H9 (cell line): Measurements from ENCODE around the gene PDPK1. TPM values are rescaled to one million over a fixed set of nuclear protein-coding genes. Genes with fewer than 3 reads are reported as not detected.
A peak's percentile ranks its signal among the peaks of the same experiment; 100 is the strongest.

ENCODE experiments used
- DNase-seq: peaks from one replicate; pipeline ENCODE4 v3.0.0-alpha.2; 2017
- H2AFZ ChIP-seq: one replicate; pipeline ENCODE4 v1.6.1; 2013; ENCODE audit warnings: mild to moderate bottlenecking, low read length, control low read depth, moderate library complexity
- H2AK5ac ChIP-seq: 2 replicates; pipeline ENCODE4 v1.6.1; 2013; ENCODE audit warnings: low read length, control low read depth, mixed read lengths; ENCODE audit not compliant: insufficient read length
- H2BK120ac ChIP-seq: one replicate; pipeline ENCODE4 v1.6.1; 2013; ENCODE audit warnings: low read depth, mild to moderate bottlenecking, low read length, control low read depth, inconsistent platforms; ENCODE audit not compliant: poor library complexity, severe bottlenecking
- H2BK12ac ChIP-seq: 2 replicates; pipeline ENCODE4 v1.6.1; 2013; ENCODE audit warnings: low read length, control low read depth, mixed read lengths, low read depth; ENCODE audit not compliant: insufficient read length
- H2BK15ac ChIP-seq: 2 replicates; pipeline ENCODE4 v1.6.1; 2013; ENCODE audit warnings: low read depth, low read length, control low read depth
- H2BK20ac ChIP-seq: one replicate; pipeline ENCODE4 v1.6.1; 2013; ENCODE audit warnings: low read depth, mild to moderate bottlenecking, low read length, control low read depth, inconsistent platforms; ENCODE audit not compliant: poor library complexity, severe bottlenecking
- H2BK5ac ChIP-seq: 2 replicates; pipeline ENCODE4 v1.6.1; 2013; ENCODE audit warnings: low read length, control low read depth, mixed read lengths; ENCODE audit not compliant: insufficient read length
- H3K14ac ChIP-seq: 2 replicates; pipeline ENCODE4 v1.6.1; 2013; ENCODE audit warnings: low read length, control low read depth; ENCODE audit not compliant: insufficient read depth
- H3K18ac ChIP-seq: 2 replicates; pipeline ENCODE4 v1.6.1; 2013; ENCODE audit warnings: low read depth, mild to moderate bottlenecking, mixed read lengths, low read length, control low read depth; ENCODE audit not compliant: insufficient read length
- H3K23ac ChIP-seq: 2 replicates; pipeline ENCODE4 v1.6.1; 2013; ENCODE audit warnings: low read length, control low read depth, mixed read lengths, low read depth; ENCODE audit not compliant: insufficient read length
- H3K23me2 ChIP-seq: 2 replicates; pipeline ENCODE4 v1.6.1; 2013; ENCODE audit warnings: low read depth, mild to moderate bottlenecking, mixed read lengths, low read length, control low read depth; ENCODE audit not compliant: insufficient read length, poor library complexity, severe bottlenecking
- H3K27ac ChIP-seq: 2 replicates; pipeline ENCODE4 v1.5.1; 2013; ENCODE audit warnings: low read length, control low read depth, mixed read lengths, low read depth; ENCODE audit not compliant: insufficient read length
- H3K27me3 ChIP-seq: 2 replicates; pipeline ENCODE4 v1.6.1; 2013; ENCODE audit warnings: low read length, control low read depth, inconsistent platforms; ENCODE audit not compliant: insufficient read depth
- H3K4ac ChIP-seq: 2 replicates; pipeline ENCODE4 v1.6.1; 2013; ENCODE audit warnings: low read depth, mild to moderate bottlenecking, control low read depth, inconsistent platforms, low read length, moderate library complexity
- H3K4me1 ChIP-seq: 2 replicates; pipeline ENCODE4 v1.6.1; 2013; ENCODE audit warnings: low read length, control low read depth, inconsistent platforms; ENCODE audit not compliant: insufficient read depth
- H3K4me2 ChIP-seq: 2 replicates; pipeline ENCODE4 v1.6.1; 2013; ENCODE audit warnings: low read length, control low read depth, mixed read lengths; ENCODE audit not compliant: insufficient read length, insufficient read depth
- H3K56ac ChIP-seq: 2 replicates; pipeline ENCODE4 v1.6.1; 2013; ENCODE audit warnings: low read depth, mild to moderate bottlenecking, mixed read lengths, low read length, control low read depth; ENCODE audit not compliant: insufficient read length
- H3K79me1 ChIP-seq: 2 replicates; pipeline ENCODE4 v1.6.1; 2013; ENCODE audit warnings: low read depth, mild to moderate bottlenecking, moderate library complexity, low read length, control low read depth, inconsistent platforms; ENCODE audit not compliant: insufficient read depth, poor library complexity, severe bottlenecking
- H3K79me2 ChIP-seq: 2 replicates; pipeline ENCODE4 v1.6.1; 2013; ENCODE audit warnings: low read length, control low read depth, inconsistent platforms; ENCODE audit not compliant: insufficient read depth
- H3K9ac ChIP-seq: 2 replicates; pipeline ENCODE4 v1.6.1; 2013; ENCODE audit warnings: low read length, control low read depth, mixed read lengths; ENCODE audit not compliant: insufficient read length; ENCODE audit errors: extremely low read depth
- H3K9me3 ChIP-seq: one replicate; pipeline ENCODE4 v1.6.1; 2013; ENCODE audit warnings: low read depth, low read length, inconsistent platforms; ENCODE audit not compliant: control insufficient read depth
- H3T11ph ChIP-seq: one replicate; pipeline ENCODE4 v1.6.1; 2013; ENCODE audit warnings: mild to moderate bottlenecking, low read length, control low read depth, inconsistent platforms
- H4K20me1 ChIP-seq: one replicate; pipeline ENCODE4 v1.6.1; 2013; ENCODE audit not compliant: control insufficient read depth, insufficient read length, insufficient read depth
- H4K5ac ChIP-seq: 2 replicates; pipeline ENCODE4 v1.6.1; 2013; ENCODE audit warnings: low read depth, mild to moderate bottlenecking, mixed read lengths, low read length, control low read depth; ENCODE audit not compliant: insufficient read length
- H4K8ac ChIP-seq: replicated peaks from 2 replicates; pipeline ENCODE4 v1.6.1; 2013; ENCODE audit warnings: low read length, control low read depth, mixed read lengths, low read depth; ENCODE audit not compliant: insufficient read length
- H4K91ac ChIP-seq: 2 replicates; pipeline ENCODE4 v1.6.1; 2013; ENCODE audit warnings: low read depth, mild to moderate bottlenecking, moderate library complexity, mixed read lengths, low read length, control low read depth; ENCODE audit not compliant: insufficient read length
- H3K27ac Mint-ChIP-seq, 3 experiments: 2 replicates in 2 of 3; 3 replicates in 1 of 3; pipeline ENCODE4 v1.8.0; 2020 to 2021; ENCODE audit warnings: mixed read lengths in 3 of 3, mild to moderate bottlenecking in 1 of 3, moderate library complexity in 1 of 3
- H3K27me3 Mint-ChIP-seq: 2 replicates; pipeline ENCODE4 v1.8.0; 2021; ENCODE audit warnings: low read depth, mild to moderate bottlenecking, moderate library complexity, mixed read lengths
- H3K36me3 Mint-ChIP-seq, 3 experiments: 2 replicates in 2 of 3; 3 replicates in 1 of 3; pipeline ENCODE4 v1.8.0; 2020 to 2021; ENCODE audit warnings: low read depth in 3 of 3, mixed read lengths in 3 of 3; ENCODE audit not compliant: insufficient read depth in 1 of 3
- H3K4me1 Mint-ChIP-seq, 2 experiments: 2 replicates each; pipeline ENCODE4 v1.8.0; 2020; ENCODE audit warnings: mixed read lengths in 2 of 2
- H3K4me3 Mint-ChIP-seq, 2 experiments: 2 replicates in 1 of 2; 3 replicates in 1 of 2; pipeline ENCODE4 v1.8.0; 2020 to 2021; ENCODE audit warnings: mild to moderate bottlenecking in 2 of 2, mixed read lengths in 2 of 2, moderate library complexity in 1 of 2
- H3K9me3 Mint-ChIP-seq, 2 experiments: 2 replicates in 1 of 2; 3 replicates in 1 of 2; pipeline ENCODE4 v1.8.0; 2020; ENCODE audit warnings: mild to moderate bottlenecking in 2 of 2, mixed read lengths in 2 of 2, moderate library complexity in 1 of 2
- CTCF ChIP-seq: fragments of 200-600 bp; sonication (generic); conservative IDR thresholded peaks from 3 replicates; pipeline ENCODE4 v1.8.0; 2021; ENCODE audit warnings: antibody characterized with exemption, mild to moderate bottlenecking
- whole genome bisulfite sequencing: extraction: QIAGEN DNeasy Blood & Tissue Kit; methylation state at CpG from one replicate; pipeline ENCODE4 v1.1.7; 2013; ENCODE audit warnings: missing lambda C conversion rate, low lambda C conversion rate, mixed read lengths; ENCODE audit not compliant: insufficient read length; ENCODE audit errors: extremely low coverage; 5-methylcytosine and 5-hydroxymethylcytosine counted together
- total RNA-seq: library from RNA; stranded (reverse); gene quantifications from 2 replicates; pipeline ENCODE4 v1.2.1, GENCODE V29; 2021

The PDPK1 gene
- total RNA-seq, 1 experiment from 2014 or later = 32.8 TPM

GRCh38 chr16:2586241-2586640, 48.4 kb downstream of the PDPK1 start:
- Histone ChIP-seq H3K23me2 (no peaks in the 10 kb centered on the region), H2BK20ac (no peak overlapping the region), H3K4ac (no peak overlapping the region), H3K23ac (no peak overlapping the region), H4K20me1 (no peaks in the 10 kb centered on the region), H3K79me1 (no peaks in the 10 kb centered on the region), H3K27ac (no peak overlapping the region), H2AK5ac (no peak overlapping the region), H3T11ph (no peak overlapping the region), H4K91ac (no peak overlapping the region), H3K18ac (no peak overlapping the region), H3K79me2 (no peaks in the 10 kb centered on the region), H3K27me3 (no peaks in the 10 kb centered on the region), H2BK120ac (no peak overlapping the region), H2BK12ac (no peak overlapping the region), H4K5ac (no peak overlapping the region), H2AFZ (no peak overlapping the region), H3K56ac (no peak overlapping the region), H2BK5ac (no peak overlapping the region), H3K4me1 (no peaks in the 10 kb centered on the region), H3K9ac (no peak overlapping the region), H3K14ac (no peak overlapping the region), H4K8ac (no peak overlapping the region), H3K9me3 (no peaks in the 10 kb centered on the region), H3K4me2 (no peak overlapping the region), H2BK15ac (no peak overlapping the region)
- H3K9me3 Mint-ChIP-seq = no peaks in the 10 kb centered on the region
- peak; percentile 66 for TF ChIP-seq CTCF
- no CpG with 5 or more reads among the region's 12 CpGs for whole genome bisulfite sequencing
- peak overlapping the region in 1 of 3 experiments; percentile 85; a peak in 2 of 7 replicates for H3K27ac Mint-ChIP-seq
- H3K4me3 Mint-ChIP-seq = no peak overlapping the region
- H3K36me3 Mint-ChIP-seq = peaks cover 3 to 37% (median 21%) of the 10 kb centered on the region in 3 experiments; a peak in 6 of 7 replicates
- no peaks in the 10 kb centered on the region for H3K27me3 Mint-ChIP-seq
- peak; percentile 38 for DNase-seq
- H3K4me1 Mint-ChIP-seq = no peaks in the 10 kb centered on the region
